Measurements from ENCODE around the gene USP2.

USP2 gene

GRCh38 chr11:119420631-119421030 lies 39.1 kb upstream of the USP2 start:
- TF ChIP-seq GABPA (IDR thresholded peaks at IDR 0.05; ENCODE audit: low read depth) (no peak), SPI1 (IDR thresholded peaks at IDR 0.05; ENCODE audit: borderline replicate concordance, low read depth) (no peak), CTCF (IDR thresholded peaks at IDR 0.05; ENCODE audit: insufficient read depth, low read length) (no peak), POLR2AphosphoS5 (IDR thresholded peaks at IDR 0.05; ENCODE audit: low read depth) (no peak), REST (IDR thresholded peaks at IDR 0.05; ENCODE audit: insufficient replicate concordance, low read depth) (no peak)
- no peak overlapping the region for H3K27ac ChIP-seq (replicated peaks)
- H3K4me3 ChIP-seq (replicated peaks; ENCODE audit: insufficient read depth, low read length): no peak overlapping the region
- peaks cover 33% of the 10 kb centered on the region for H3K27me3 ChIP-seq (ENCODE audit: insufficient read depth, poor library complexity, severe bottlenecking)
- DNase-seq (ENCODE audit: low read depth in 1 of 2, low spot score in 1 of 2): no peak

- peaks cover 33% of the 10 kb centered on the region for H3K27me3 ChIP-seq (ENCODE audit: insufficient read depth, poor library complexity, severe bottlenecking)
- DNase-seq (ENCODE audit: low read depth in 1 of 2, low spot score in 1 of 2): no peak
- no peak overlapping the region for H3K27ac ChIP-seq (replicated peaks)
- no peak for TF ChIP-seq GABPA (IDR thresholded peaks at IDR 0.05; ENCODE audit: low read depth)
- no peak for TF ChIP-seq REST (IDR thresholded peaks at IDR 0.05; ENCODE audit: insufficient replicate concordance, low read depth)
- TF ChIP-seq POLR2AphosphoS5 (IDR thresholded peaks at IDR 0.05; ENCODE audit: low read depth): no peak
- no peak for TF ChIP-seq SPI1 (IDR thresholded peaks at IDR 0.05; ENCODE audit: borderline replicate concordance, low read depth)
- no peak for TF ChIP-seq CTCF (IDR thresholded peaks at IDR 0.05; ENCODE audit: insufficient read depth, low read length)
- no peak overlapping the region for H3K4me3 ChIP-seq (replicated peaks; ENCODE audit: insufficient read depth, low read length)
Observed at GRCh38 chr11:119419834-119420492, 38.5 kb upstream of the USP2 start.

GRCh38 chr11:119419246-119419645 lies 37.8 kb upstream of the USP2 start:
- Histone ChIP-seq H3K27ac (replicated peaks) (no peak overlapping the region), H3K27me3 (ENCODE audit: insufficient read depth, poor library complexity, severe bottlenecking) (peaks cover 33% of the 10 kb centered on the region), H3K4me3 (replicated peaks; ENCODE audit: insufficient read depth, low read length) (no peak overlapping the region)
- TF ChIP-seq GABPA (IDR thresholded peaks at IDR 0.05; ENCODE audit: low read depth) (no peak), CTCF (IDR thresholded peaks at IDR 0.05; ENCODE audit: insufficient read depth, low read length) (no peak), SPI1 (IDR thresholded peaks at IDR 0.05; ENCODE audit: borderline replicate concordance, low read depth) (no peak)
- DNase-seq (ENCODE audit: low read depth in 1 of 2, low spot score in 1 of 2): no peak

- DNase-seq (ENCODE audit: low read depth in 1 of 2, low spot score in 1 of 2): no peak
- Histone ChIP-seq H3K27me3 (ENCODE audit: insufficient read depth, poor library complexity, severe bottlenecking) (peaks cover 32% of the 10 kb centered on the region), H3K27ac (replicated peaks) (no peak overlapping the region), H3K4me3 (replicated peaks; ENCODE audit: insufficient read depth, low read length) (no peak overlapping the region)
- no peak for TF ChIP-seq SPI1 (IDR thresholded peaks at IDR 0.05; ENCODE audit: borderline replicate concordance, low read depth)
- TF ChIP-seq GABPA (IDR thresholded peaks at IDR 0.05; ENCODE audit: low read depth): no peak
- TF ChIP-seq CTCF (IDR thresholded peaks at IDR 0.05; ENCODE audit: insufficient read depth, low read length): no peak
- no peak for TF ChIP-seq POLR2AphosphoS5 (IDR thresholded peaks at IDR 0.05; ENCODE audit: low read depth)
- no peak for TF ChIP-seq REST (IDR thresholded peaks at IDR 0.05; ENCODE audit: insufficient replicate concordance, low read depth)
Observed at GRCh38 chr11:119418759-119419158, 37.3 kb upstream of the USP2 start.

All from HL-60 (cell line).